Mesothelial cell of epicardium (in vitro differentiated cells): ENCODE measurements around the gene DBX1. TPM values are rescaled to one million over a fixed set of nuclear protein-coding genes. Genes with fewer than 3 reads are reported as not detected.

Experiments used
- DNase-seq, 2 experiments: peaks; one replicate each; pipeline ENCODE4 v3.0.0; 2021; ENCODE audit warnings: low spot score in 2 of 2; ENCODE audit not compliant: unreplicated experiment in 2 of 2
- H3K27ac Mint-ChIP-seq: 2 replicates; pipeline ENCODE4 v1.8.0; 2021; ENCODE audit warnings: mixed read lengths
- H3K27me3 Mint-ChIP-seq: 2 replicates; pipeline ENCODE4 v1.8.0; 2021; ENCODE audit warnings: low read depth, mixed read lengths
- H3K36me3 Mint-ChIP-seq: 2 replicates; pipeline ENCODE4 v1.8.0; 2021; ENCODE audit warnings: mixed read lengths
- H3K4me1 Mint-ChIP-seq: 2 replicates; pipeline ENCODE4 v1.8.0; 2021; ENCODE audit warnings: mixed read lengths
- H3K4me3 Mint-ChIP-seq: 2 replicates; pipeline ENCODE4 v1.8.0; 2021; ENCODE audit warnings: mild to moderate bottlenecking, moderate library complexity, mixed read lengths
- H3K9me3 Mint-ChIP-seq: 2 replicates; pipeline ENCODE4 v1.8.0; 2021; ENCODE audit warnings: mixed read lengths
- total RNA-seq: library from RNA; stranded (reverse); gene quantifications from 3 replicates; pipeline ENCODE4 v1.2.1, GENCODE V29; 2021
- TF ChIP-seq, protein P1 (sequence below): fragments of 200-600 bp; sonication (generic); IDR thresholded peaks from one replicate; pipeline ENCODE4 v1.5.0; 2021; ENCODE audit warnings: antibody characterized with exemption; ENCODE audit not compliant: unreplicated experiment

Gene DBX1
- total RNA-seq, 1 donor from 2014 or later, result not detected

DNA sequence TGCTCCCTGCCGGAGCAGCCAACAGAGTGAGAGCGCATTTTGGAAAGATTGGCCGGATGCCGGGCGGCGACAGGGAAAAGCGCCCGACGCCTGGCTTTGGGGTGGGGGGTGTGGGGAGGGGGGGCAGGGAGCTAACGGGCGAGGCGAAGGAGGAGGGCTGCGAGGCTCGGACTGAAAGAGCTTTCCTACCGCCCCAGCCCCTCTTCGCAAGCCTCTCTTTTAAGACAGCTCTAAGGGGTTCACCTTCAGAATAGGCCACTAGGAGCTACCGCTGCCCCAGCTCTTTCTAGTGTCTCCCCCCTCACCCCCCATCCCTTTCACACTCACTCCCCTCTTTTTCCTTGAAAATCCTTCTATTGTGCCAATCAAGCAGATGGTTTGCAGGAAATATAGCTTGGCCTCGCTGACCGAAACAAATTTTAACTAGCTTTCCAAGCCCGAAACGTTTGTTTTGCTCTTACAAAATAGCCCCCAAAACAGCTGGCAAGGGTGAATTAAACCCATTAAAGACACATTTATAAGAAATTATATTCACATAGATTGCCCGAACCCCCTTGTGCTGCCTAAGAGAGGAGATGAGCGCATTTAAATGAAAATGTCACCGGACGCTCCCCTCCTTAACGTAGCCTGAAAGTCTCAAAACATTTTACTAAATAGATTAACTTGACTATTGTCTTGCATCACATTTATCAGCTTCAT, 3.7 kb upstream of the DBX1 start:
- TF ChIP-seq, protein P1, sequence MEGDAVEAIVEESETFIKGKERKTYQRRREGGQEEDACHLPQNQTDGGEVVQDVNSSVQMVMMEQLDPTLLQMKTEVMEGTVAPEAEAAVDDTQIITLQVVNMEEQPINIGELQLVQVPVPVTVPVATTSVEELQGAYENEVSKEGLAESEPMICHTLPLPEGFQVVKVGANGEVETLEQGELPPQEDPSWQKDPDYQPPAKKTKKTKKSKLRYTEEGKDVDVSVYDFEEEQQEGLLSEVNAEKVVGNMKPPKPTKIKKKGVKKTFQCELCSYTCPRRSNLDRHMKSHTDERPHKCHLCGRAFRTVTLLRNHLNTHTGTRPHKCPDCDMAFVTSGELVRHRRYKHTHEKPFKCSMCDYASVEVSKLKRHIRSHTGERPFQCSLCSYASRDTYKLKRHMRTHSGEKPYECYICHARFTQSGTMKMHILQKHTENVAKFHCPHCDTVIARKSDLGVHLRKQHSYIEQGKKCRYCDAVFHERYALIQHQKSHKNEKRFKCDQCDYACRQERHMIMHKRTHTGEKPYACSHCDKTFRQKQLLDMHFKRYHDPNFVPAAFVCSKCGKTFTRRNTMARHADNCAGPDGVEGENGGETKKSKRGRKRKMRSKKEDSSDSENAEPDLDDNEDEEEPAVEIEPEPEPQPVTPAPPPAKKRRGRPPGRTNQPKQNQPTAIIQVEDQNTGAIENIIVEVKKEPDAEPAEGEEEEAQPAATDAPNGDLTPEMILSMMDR, result no peak
- Mint-ChIP-seq H3K4me3 (peak overlapping the region; percentile 63), H3K9me3 (no peaks in the 10 kb centered on the region), H3K36me3 (no peaks in the 10 kb centered on the region), H3K27me3 (peaks cover 98% of the 10 kb centered on the region), H3K4me1 (peaks cover 26% of the 10 kb centered on the region), H3K27ac (no peak overlapping the region)
- no peak for DNase-seq

GRCh38 chr11:20162824-20163782, 2.8 kb upstream of the DBX1 start:
- Mint-ChIP-seq H3K4me1 (peaks cover 26% of the 10 kb centered on the region), H3K36me3 (no peaks in the 10 kb centered on the region), H3K27me3 (peaks cover 99% of the 10 kb centered on the region), H3K27ac (no peak overlapping the region), H3K4me3 (peak overlapping the region; percentile 63), H3K9me3 (no peaks in the 10 kb centered on the region)
- TF ChIP-seq, protein P1, result no peak
- peak in 1 of 2 experiments; percentile 64 for DNase-seq

DNA sequence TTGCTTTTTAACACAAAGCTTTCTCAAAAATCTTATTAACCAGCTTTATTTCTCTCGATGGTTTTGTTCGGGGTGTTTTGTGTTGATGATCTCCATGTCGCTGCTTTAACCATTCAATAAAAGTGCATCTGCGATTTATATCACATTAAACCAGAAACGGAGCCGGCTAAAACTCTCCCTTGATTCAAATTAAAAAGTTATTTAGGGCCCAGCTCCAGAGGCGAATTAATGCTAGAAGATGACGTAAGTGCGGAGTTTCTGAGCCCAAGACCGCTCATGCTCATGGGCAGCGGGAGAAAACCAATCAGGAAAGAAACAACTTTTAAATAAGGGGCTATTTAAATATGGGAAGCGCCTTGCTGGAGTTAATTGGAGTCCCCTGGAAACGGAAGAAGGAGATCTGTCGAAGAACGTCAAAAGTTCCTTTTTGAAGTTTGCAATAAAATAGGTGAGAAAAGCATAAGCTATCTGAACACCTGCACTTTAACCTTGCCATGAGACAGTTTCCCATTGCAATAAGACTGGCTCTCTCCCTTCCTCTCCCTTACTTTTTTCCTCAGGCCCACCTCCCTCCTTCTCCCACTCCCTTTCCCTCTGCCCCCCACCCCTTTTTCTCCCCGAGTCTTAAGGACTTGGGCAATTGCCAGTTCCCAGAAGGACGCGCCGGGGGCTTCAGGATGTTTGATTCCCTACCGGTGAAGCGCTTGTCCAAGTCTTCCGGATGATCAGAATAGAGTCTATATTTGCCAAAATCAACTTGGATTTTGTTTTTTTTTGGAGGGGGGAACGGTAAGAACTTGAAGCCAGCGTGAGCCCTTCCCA, 1.9 kb upstream of the DBX1 start:
- H3K4me3 Mint-ChIP-seq, result no peak overlapping the region

GRCh38 chr11:20161230-20161918, 1.1 kb upstream of the DBX1 start:
- H3K4me1 Mint-ChIP-seq, result peaks cover 29% of the 10 kb centered on the region
- TF ChIP-seq, protein P1, result no peak
- no peak for DNase-seq
- H3K4me3 Mint-ChIP-seq, result no peak overlapping the region
- H3K27me3 Mint-ChIP-seq, result peaks cover 99% of the 10 kb centered on the region
- no peak overlapping the region for H3K27ac Mint-ChIP-seq
- no peaks in the 10 kb centered on the region for H3K9me3 Mint-ChIP-seq
- no peaks in the 10 kb centered on the region for H3K36me3 Mint-ChIP-seq

More for the DNA sequence above, 1.9 kb upstream of the DBX1 start:
- Mint-ChIP-seq H3K36me3 (no peaks in the 10 kb centered on the region), H3K9me3 (no peaks in the 10 kb centered on the region), H3K27me3 (peaks cover 99% of the 10 kb centered on the region), H3K27ac (no peak overlapping the region), H3K4me1 (peaks cover 28% of the 10 kb centered on the region)
- DNase-seq, result no peak
- TF ChIP-seq, protein P1, result no peak
